A204.1 (cell line): ENCODE data around the gene CLDN6.
"Not testable (repeated sequence)": the region's sequence is repeated elsewhere in the genome, so short reads cannot be mapped to it uniquely, and the experiment has no call there.

Experiments used
- FAIRE-seq: peaks from 2 replicates; lab custom pipeline; 2012; peaks lifted over from hg19 to GRCh38; lab: Jason Lieb, UNC

Gene CLDN6

GRCh38 chr16:3017794-3018506, at the start of gene CLDN6:
CLDN6 (minus strand) TSS chr16:3018183; CDS start chr16:3016021, 2,162 bp downstream.
- no peak for FAIRE-seq

GRCh38 chr16:3066440-3066748, 48.4 kb upstream of the CLDN6 start:
- FAIRE-seq: no peak

DNA sequence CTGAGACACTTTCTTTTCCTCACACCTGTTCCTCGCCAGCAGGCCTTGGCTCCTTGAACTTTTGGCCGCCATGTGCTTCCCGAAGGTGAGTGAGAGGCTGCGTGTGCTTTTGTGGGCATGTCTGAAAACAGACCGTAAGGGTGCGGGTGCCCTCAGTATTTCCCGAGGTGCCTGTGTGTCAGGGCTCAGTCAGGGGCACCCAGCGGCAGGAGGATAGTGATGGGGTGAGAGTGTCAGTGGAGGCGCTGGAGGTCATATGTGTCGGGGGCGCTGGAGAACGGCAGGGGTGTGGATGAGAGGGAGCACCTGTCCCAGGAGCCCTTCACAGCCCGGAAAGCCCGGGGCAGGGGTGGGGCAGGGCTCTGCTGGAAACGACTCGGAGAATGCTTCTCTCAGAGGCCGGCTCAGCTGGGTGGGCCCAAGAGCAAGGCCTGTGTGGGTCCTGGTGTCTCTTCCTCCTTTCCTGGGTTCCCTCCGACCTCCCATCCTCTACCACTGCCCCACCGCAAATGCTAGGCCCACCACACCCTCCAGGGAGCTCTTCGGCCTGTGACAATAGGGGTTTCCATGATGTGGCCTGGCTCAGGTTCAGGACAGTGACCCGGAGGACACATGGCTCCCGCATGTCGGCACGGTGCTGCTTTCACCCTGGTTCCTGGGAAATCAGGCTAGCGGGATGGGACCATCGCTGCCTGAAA, 47.9 kb upstream of the CLDN6 start:
- no peak for FAIRE-seq

DNA sequence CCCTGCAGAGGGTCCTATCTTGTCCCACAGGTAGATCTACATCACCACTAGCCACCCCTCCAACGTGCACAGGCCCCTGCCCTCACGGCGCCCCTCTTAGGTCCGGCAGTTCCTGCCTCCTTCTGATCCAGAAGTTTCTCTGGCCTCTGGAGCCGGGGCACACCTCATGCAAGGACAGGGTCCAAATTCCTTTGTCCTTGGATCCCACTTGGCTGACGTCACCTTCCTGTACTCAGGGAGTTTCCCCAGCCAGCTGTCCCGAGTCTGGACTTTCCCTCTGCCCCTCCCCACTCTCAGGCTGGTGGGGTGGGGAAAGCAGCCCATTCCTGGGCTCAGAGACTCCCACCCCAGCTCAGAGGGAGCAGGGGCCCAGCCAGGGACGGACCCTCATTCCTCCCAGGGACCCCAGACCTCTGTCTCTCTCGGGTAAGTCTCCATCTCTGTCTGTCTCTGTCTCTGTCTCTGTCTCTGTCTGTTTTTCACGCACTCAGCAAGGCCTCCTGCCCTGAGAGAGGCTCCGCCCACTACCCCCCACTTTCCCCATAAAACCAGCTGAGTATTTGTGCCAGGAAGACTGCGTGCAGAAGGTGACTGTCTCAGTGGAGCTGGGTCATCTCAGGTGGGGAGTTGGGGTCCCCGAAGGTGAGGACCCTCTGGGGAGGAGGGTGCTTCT, 47.2 kb upstream of the CLDN6 start, which contains the start of gene IL32:
Gene IL32 (plus strand): TSS at position 572 of the 673 bp plus-strand sequence. CDS start 172 bp downstream, outside the sequence.
- no peak for FAIRE-seq

GRCh38 chr16:3063625-3064386, 45.8 kb upstream of the CLDN6 start:
- FAIRE-seq: no peak

DNA sequence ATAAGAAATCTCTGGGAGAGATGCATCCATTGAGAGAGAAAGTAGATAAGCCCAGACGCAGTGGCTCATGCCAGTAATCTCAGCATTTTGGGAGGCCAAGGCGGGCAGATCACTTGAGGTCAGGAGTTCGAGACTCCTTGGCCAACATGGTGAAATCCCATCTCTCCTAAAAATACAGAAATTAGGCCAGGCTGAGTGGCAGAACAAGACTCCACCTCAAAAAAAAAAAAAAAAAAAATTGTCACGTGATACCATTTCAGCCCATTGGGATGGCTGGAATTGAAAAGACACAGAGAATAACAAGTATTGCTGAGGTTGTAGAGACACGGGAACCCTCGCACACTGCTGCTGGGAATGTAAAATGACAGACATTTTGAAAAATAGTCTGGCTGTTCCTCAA, 44.6 kb upstream of the CLDN6 start:
- FAIRE-seq: no peak

DNA sequence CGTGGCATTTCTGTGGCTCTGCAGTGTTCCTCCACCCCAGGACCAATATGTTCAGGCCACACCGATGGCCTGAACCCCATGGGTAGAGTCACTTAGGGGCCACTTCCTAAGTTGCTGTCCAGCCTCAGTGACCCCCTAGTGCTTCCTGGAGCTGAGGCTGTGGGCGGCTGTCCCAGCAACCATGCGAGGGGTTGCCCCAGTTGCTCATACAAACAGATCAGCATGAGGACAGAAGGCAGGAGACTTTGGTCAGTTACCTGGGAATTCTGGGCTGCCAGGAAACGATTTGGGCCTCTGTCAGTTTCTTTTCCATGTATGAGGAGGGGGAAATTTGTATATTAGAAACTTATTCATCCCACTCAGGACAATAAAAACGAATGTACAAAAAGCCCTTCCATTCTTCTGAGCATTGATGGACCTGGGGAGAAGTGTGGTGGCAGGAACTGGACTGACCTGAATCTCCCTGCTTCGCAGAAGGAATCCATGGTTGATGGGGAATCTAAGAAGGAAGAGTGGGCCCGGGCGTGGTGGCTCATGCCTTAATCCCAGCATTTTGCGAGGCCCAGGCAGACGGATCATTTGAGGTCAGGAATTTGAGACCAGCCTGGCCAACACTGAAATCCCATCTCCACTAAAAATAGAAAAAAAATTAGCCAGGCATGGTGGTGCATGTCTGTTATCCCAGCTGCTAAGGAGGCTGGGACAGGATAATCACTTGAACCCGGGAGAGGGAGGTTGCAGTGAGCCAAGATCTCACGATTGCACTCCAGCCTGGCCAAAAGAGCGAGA, 42.5 kb upstream of the CLDN6 start:
- FAIRE-seq: no peak

DNA sequence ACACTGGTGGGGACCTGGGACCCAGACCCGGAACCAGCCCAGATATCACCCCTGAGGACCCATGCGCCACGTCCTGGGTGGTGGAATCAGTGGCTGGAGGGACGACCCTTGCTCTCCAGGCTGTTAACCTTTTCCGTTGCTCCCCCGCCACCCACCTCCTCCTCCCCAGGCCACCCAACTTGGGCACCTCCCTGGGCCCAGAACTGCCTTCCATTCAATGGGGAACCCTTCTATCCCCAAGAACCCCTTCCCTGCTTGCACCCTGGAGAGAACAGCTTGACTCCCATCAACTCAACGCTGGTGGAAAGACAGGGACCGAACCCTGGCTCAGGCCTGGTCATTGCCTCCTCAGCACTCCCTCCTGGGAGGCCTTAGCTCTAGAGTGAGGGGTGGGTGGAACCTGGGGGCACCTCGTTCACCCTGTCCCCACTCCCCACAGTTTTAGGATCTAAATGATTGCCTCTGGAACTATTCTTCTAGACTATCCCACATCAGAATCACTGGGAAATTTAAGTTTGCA, 41.8 kb upstream of the CLDN6 start:
- no peak for FAIRE-seq

- no peak for FAIRE-seq
These were observed 41.2 kb upstream of the CLDN6 start for GRCh38 chr16:3059041-3059722.

DNA sequence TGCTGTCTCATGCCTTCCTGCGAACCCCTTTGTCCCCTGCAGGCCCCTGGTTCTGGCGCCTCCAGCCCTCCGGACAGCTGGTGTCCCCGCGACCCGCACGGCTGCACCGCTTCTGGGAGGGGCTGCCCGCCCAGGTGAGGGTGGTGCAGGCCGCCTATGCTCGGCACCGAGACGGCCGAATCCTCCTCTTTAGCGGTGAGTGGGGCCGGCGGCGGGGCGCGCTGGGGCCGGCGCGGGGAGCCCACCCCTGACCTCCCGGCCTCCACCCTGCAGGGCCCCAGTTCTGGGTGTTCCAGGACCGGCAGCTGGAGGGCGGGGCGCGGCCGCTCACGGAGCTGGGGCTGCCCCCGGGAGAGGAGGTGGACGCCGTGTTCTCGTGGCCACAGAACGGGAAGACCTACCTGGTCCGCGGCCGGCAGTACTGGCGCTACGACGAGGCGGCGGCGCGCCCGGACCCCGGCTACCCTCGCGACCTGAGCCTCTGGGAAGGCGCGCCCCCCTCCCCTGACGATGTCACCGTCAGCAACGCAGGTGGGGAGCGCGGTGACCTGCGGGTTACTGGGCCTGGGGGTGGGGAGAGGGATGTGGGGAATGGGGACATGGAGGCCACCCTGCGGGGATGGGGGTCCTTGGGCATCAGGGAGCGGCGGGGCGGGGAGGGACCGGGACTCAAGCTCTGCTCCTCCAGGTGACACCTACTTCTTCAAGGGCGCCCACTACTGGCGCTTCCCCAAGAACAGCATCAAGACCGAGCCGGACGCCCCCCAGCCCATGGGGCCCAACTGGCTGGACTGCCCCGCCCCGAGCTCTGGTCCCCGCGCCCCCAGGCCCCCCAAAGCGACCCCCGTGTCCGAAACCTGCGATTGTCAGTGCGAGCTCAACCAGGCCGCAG, 40.4 kb upstream of the CLDN6 start:
- FAIRE-seq: no peak

DNA sequence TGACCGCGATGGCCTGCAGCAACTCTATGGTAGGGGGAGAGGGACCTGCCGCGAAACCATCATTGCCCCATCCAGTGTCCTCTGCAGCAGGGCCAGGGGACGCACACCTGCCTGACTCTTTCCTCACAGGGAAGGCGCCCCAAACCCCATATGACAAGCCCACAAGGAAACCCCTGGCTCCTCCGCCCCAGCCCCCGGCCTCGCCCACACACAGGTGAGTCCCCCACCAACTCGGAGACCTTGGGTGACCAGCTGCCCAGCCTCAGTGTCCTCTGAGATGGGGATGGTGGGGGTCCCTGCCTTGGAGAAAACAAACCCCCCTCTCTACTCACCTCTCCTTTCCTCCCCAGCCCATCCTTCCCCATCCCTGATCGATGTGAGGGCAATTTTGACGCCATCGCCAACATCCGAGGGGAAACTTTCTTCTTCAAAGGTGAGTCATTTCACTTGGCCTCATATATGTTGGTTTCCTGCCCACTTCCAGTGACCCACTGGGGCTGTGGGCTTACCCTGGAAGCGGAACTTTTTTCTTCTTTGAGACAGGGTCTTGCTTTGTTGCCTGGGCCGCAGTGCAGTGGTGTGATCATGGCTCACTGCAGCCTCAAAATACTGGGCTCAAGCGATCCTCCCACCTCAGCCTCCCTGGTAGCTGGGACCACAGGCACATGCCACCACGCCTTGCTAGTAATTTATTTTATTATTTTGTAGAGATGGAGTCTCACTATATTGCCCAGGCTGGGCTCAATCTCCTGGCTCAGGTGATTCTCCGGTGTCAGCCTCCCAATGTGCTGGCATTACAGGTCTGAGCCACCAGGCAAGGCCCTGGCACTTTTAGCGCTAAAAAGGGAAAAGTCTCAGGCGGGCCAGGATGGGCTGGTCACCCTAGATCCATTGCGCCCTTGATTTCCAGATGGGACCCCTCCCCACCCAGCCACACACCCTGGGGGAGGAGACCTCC, 39.5 kb upstream of the CLDN6 start:
- FAIRE-seq: no peak

DNA sequence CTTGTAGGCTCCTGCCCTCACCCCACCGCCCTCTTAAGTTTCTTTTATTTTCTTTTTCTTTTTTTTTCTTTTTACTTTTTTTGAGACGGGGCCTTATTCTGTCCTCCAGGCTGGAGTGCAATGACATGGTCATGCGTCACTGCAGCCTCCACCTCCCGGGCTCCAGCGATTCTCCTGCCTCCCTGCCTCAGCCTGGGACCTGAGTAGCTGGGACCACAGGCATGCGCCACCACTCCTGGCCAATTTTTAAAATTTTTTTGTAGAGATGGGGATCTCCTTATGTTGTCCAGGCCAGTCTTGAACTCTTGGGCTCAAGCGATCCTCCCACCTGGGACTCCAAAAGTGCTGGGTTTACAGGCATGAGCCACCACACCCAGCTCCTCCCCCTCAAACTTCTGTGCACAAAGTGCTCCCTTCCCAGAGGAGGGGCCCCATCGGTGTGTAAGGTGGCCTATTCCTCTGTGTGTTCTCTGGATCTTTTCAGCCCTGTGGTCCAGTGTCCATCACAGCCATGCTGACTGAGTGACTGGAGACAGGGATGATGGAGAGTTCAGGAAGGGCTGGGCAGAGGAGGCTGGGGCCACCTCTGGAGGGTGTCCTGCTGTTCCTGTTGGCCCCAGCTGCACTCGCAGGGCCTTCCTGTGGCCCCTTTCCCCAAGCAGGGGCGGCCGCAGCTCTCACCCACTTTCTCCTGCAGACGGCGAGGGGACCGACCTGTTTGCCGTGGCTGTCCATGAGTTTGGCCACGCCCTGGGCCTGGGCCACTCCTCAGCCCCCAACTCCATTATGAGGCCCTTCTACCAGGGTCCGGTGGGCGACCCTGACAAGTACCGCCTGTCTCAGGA, 38.6 kb upstream of the CLDN6 start:
- FAIRE-seq: no peak

GRCh38 chr16:3055734-3056115, 37.7 kb upstream of the CLDN6 start:
- FAIRE-seq: not testable (repeated sequence)

DNA sequence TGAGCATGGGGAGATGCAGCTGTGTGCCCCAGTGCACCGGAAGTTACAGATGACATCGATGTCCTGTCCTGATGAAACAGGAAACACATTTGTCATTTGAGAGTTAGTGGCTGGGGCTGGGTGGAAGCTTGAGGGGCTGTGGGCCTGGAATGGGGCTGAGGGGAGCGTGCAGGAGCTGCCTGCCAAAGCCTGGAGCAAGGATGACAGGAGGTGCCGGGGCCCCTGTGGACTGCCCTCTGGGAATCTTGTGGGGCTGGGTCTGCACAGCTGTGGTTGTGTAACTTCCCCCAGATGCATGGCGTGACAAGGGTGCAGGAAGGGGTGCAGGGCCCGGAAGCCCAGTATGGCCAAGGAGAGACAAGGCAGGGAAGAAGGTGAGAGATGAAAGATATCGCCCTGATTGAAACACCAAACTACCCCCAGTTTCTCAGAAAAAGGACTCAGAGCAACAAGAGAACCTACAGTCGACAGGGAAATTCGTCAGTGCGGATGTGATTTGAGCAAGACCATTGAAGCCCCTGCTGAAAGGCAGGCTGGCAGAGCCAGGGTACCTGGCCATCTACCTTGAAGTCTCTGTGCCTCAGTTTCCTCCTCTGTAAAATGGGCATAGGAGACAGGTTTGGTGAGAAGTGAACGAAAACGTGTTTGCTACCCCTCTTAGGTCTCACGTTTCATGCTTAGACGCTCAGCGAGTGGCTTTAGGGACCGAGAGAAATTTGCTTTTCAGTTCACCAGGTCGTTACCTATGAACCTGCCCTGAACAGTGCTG, 37.2 kb upstream of the CLDN6 start:
- no peak for FAIRE-seq

GRCh38 chr16:3053330-3053710, 35.3 kb upstream of the CLDN6 start:
- FAIRE-seq: not testable (repeated sequence)

GRCh38 chr16:3052571-3053329, 34.8 kb upstream of the CLDN6 start:
- FAIRE-seq: not testable (repeated sequence)
